Tibial nerve (tissue), 4 donors: ENCODE data around the gene BRICD5. TPM values are rescaled to one million over a fixed set of nuclear protein-coding genes. Genes with fewer than 3 reads are reported as not detected.
A peak's percentile ranks its signal among the peaks of the same experiment; 100 is the strongest.

Experiments
- DNase-seq, 2 donors: peaks; one replicate each; pipeline ENCODE4 v3.0.0-alpha.2; 2019; ENCODE audit warnings: low spot score in 2 of 2
- H3K27ac ChIP-seq, 4 donors: fragments of 200-600 bp; sonication (generic) in 3 of 4; one replicate each; pipeline ENCODE4 v1.5.1; 2017 to 2019; ENCODE audit warnings: mild to moderate bottlenecking in 1 of 4
- H3K27me3 ChIP-seq, 2 donors: fragments of 200-600 bp; sonication (generic) in 1 of 2; one replicate each; pipeline versions ENCODE4 v1.5.1 to v1.6.0; 2017 to 2019
- H3K36me3 ChIP-seq, 3 donors: fragments of 200-600 bp; sonication (generic); one replicate each; pipeline ENCODE4 v1.5.1; 2018 to 2019
- H3K4me1 ChIP-seq, 4 donors: fragments of 200-600 bp; sonication (generic) in 3 of 4; one replicate each; pipeline ENCODE4 v1.5.1; 2017 to 2019
- H3K4me3 ChIP-seq, 4 donors: fragments of 200-600 bp; sonication (generic) in 3 of 4; one replicate each; pipeline ENCODE4 v1.5.1; 2017 to 2019; ENCODE audit warnings: mild to moderate bottlenecking in 1 of 4, moderate library complexity in 1 of 4
- H3K9me3 ChIP-seq, 4 donors: fragments of 200-600 bp; sonication (generic) in 3 of 4; one replicate each; pipeline ENCODE4 v1.5.1; 2017 to 2019
- CTCF ChIP-seq, 5 experiments: fragments of 200-600 bp in 3 of 5; fragments of 450-650 bp in 2 of 5; sonication (generic) in 3 of 5; IDR thresholded peaks; one replicate each; pipeline ENCODE4 v1.5.1; 2016 to 2019; ENCODE audit warnings: antibody characterized with exemption in 5 of 5, mild to moderate bottlenecking in 3 of 5, moderate library complexity in 2 of 5
- EP300 ChIP-seq, 2 donors: sonication (generic); formaldehyde crosslinking; IDR thresholded peaks; one replicate each; pipeline ENCODE4 v1.6.1; 2017; ENCODE audit warnings: antibody characterized with exemption in 2 of 2, mild to moderate bottlenecking in 1 of 2
- POLR2A ChIP-seq, 2 donors: fragments of 450-650 bp; IDR thresholded peaks; one replicate each; pipeline ENCODE4 v1.6.1; 2017; ENCODE audit warnings: antibody characterized with exemption in 2 of 2, mild to moderate bottlenecking in 2 of 2, moderate library complexity in 2 of 2
- WGBS, 2 donors: methylation state at CpG; one replicate each; pipeline ENCODE4 v1.1.5; 2018; 5-methylcytosine and 5-hydroxymethylcytosine counted together
- total RNA-seq, 4 donors: library from RNA; depleted of rRNA; stranded (reverse); fragments of >200 nt; gene quantifications; one replicate each; pipeline ENCODE4 v1.1.0, GENCODE V29; 2016

Gene BRICD5
- total RNA-seq, 4 donors from 2014 or later = 19.8 to 203 (median 24.4) TPM

DNA sequence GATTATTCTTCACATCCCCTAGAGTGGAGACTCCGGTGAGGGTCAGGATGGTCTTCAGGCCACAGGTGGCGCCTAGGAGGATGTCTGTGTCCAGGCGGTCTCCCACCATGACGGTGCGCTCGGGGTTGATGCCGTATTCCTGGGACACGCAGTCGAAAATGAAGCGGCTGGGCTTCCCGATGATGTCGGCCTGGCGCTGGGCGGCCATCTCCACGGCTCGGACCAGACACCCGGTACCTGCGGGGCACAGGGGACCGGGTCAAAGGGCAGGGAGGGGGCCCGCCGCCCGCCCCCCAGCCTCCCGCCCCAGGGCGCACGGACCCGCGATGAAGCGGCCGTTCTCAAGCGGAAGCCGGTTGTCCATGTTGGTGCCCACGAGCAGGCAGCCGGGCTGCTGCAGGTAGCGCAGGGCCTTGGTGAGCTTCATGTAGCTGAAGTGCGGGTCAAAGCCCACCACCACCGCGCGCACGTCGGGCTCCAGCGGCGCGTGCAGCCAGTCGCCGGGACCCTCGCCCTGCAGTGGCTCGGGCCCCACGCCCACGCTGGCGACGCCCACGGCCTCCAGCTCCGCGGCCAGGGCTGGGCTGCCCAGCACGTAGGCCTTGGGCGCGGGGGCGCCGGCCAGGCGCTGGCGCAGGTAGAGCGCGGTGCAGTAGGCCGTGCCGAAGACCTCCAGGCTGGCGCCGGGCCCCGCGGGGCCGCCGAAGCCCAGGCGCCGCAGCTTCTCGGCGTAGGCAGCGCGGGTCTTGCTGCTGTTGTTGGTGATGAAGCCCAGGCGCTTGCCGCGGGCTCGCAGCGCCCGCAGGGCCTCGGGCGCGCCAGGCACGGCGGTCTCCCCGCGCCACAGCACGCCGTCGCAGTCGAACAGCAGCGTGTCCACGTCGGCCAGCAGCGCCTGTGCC is 3.4 kb upstream of the BRICD5 start:
- H3K27me3 ChIP-seq = no peaks in the 10 kb centered on the region

GRCh38 chr16:2212362-2213324 is 2.0 kb upstream of the BRICD5 start:
- H3K27me3 ChIP-seq = no peaks in the 10 kb centered on the region
- peaks cover 0 to 35% (median 14%) of the 10 kb centered on the region in 3 donors for H3K36me3 ChIP-seq
- no peaks in the 10 kb centered on the region for H3K9me3 ChIP-seq
- peak overlapping the region in 1 of 4 donors; percentile 96 for H3K4me3 ChIP-seq
- H3K27ac ChIP-seq = no peak overlapping the region
- DNase-seq = no peak
- peaks cover 0 to 40% (median 22%) of the 10 kb centered on the region in 4 donors for H3K4me1 ChIP-seq
- TF ChIP-seq EP300 (IDR thresholded peaks at IDR 0.05) (no peak), POLR2A (IDR thresholded peaks at IDR 0.05) (no peak), CTCF (IDR thresholded peaks at IDR 0.05) (no peak)
- WGBS, 2 donors = 66 to 79% methylated on average over 17 of the region's 19 CpGs

More for the DNA sequence above, 3.4 kb upstream of the BRICD5 start:
- peak overlapping the region; percentile 58 to 96 (median 72) for H3K4me3 ChIP-seq
- H3K9me3 ChIP-seq = no peaks in the 10 kb centered on the region
- peaks cover 0 to 39% (median 22%) of the 10 kb centered on the region in 4 donors for H3K4me1 ChIP-seq
- TF ChIP-seq EP300 (IDR thresholded peaks at IDR 0.05) = no peak
- TF ChIP-seq CTCF (IDR thresholded peaks at IDR 0.05) = no peak
- TF ChIP-seq POLR2A (IDR thresholded peaks at IDR 0.05) = no peak
- 1 to 3% methylated on average over 10 to 22 of the region's 98 CpGs for WGBS, 2 donors
- peak overlapping the region in 3 of 4 donors; percentile 50 to 84 (median 81) for H3K27ac ChIP-seq
- H3K36me3 ChIP-seq = peaks cover 0 to 20% (median 2%) of the 10 kb centered on the region in 3 donors
- no peak for DNase-seq

DNA sequence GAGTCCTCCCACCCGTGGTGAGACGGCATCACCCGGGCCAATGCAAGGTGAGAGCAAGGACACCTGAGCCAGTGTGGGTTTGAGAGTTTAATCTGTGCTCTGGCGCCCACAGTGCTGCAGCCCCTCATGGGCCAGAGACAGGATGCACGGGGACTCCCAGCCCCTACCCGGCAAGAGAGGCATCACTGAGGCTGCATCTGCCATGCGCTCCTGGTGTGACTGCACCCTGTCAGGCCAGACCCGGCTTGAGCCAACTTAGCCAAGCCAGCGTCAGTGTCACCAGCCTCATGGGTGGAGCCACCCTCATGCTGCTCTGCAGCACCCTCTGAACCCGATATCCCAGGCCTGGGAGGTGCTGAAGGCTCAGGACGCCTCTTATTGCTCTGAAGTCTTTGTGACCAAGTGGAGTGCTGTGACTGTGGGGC is 1.3 kb upstream of the BRICD5 start:
- Histone ChIP-seq H3K4me1 (peaks cover 0 to 47% (median 22%) of the 10 kb centered on the region in 4 donors), H3K27me3 (no peaks in the 10 kb centered on the region), H3K4me3 (no peak overlapping the region), H3K9me3 (no peaks in the 10 kb centered on the region), H3K36me3 (peaks cover 0 to 42% (median 14%) of the 10 kb centered on the region in 3 donors), H3K27ac (no peak overlapping the region)
- DNase-seq = no peak
- TF ChIP-seq EP300 (IDR thresholded peaks at IDR 0.05) (no peak), CTCF (IDR thresholded peaks at IDR 0.05) (no peak), POLR2A (IDR thresholded peaks at IDR 0.05) (no peak)
- 78 to 87% methylated on average over 5 to 11 of the region's 11 CpGs for WGBS, 2 donors

GRCh38 chr16:2210009-2210332 is 692 bp downstream of the BRICD5 start:
- Histone ChIP-seq H3K36me3 (peaks cover 0 to 48% (median 14%) of the 10 kb centered on the region in 3 donors), H3K9me3 (no peaks in the 10 kb centered on the region), H3K27ac (peak overlapping the region in 1 of 4 donors; percentile 36), H3K4me3 (no peak overlapping the region), H3K27me3 (no peaks in the 10 kb centered on the region), H3K4me1 (peaks cover 0 to 54% (median 29%) of the 10 kb centered on the region in 4 donors)
- TF ChIP-seq CTCF (IDR thresholded peaks at IDR 0.05) (no peak), POLR2A (IDR thresholded peaks at IDR 0.05) (no peak), EP300 (IDR thresholded peaks at IDR 0.05) (no peak)
- WGBS, 2 donors = 76 to 89% methylated on average over 7 to 10 of the region's 17 CpGs
- no peak for DNase-seq
